CD14-positive monocyte (primary cell): ENCODE data around the gene NCOA5. TPM values are rescaled to one million over a fixed set of nuclear protein-coding genes. Genes with fewer than 3 reads are reported as not detected.
"Not testable (repeated sequence)": the region's sequence is repeated elsewhere in the genome, so short reads cannot be mapped to it uniquely, and the experiment has no call there.

Source experiments
- DNase-seq, 3 donors: peaks; one replicate each; pipeline ENCODE4 v3.0.0-alpha.2; 2011 to 2022
- H2AFZ ChIP-seq: 2 replicates; pipeline ENCODE4 v1.6.0; 2012; ENCODE audit warnings: mild to moderate bottlenecking, low read depth, low read length, inconsistent platforms; ENCODE audit not compliant: insufficient read depth, poor library complexity, severe bottlenecking
- H3K27ac ChIP-seq, 2 donors: 1 replicate in 1 of 2; 2 replicates in 1 of 2; pipeline ENCODE4 v1.5.1; 2012 to 2013; ENCODE audit warnings: low read length in 2 of 2, control low read depth in 1 of 2, inconsistent platforms in 1 of 2, low read depth in 1 of 2, mild to moderate bottlenecking in 1 of 2
- H3K27me3 ChIP-seq, 2 donors: one replicate each; pipeline versions ENCODE4 v1.6.0 to v1.6.1; 2011 to 2013; ENCODE audit warnings: low read length in 2 of 2; ENCODE audit not compliant: control insufficient read depth in 2 of 2, insufficient read depth in 2 of 2
- H3K36me3 ChIP-seq, 2 donors: replicated peaks in 1 of 2; 1 replicate in 1 of 2; 2 replicates in 1 of 2; pipeline versions ENCODE4 v1.5.1 to v1.6.1; 2012 to 2013; ENCODE audit warnings: low read length in 2 of 2, control low read depth in 1 of 2, inconsistent platforms in 1 of 2, mild to moderate bottlenecking in 1 of 2; ENCODE audit not compliant: insufficient read depth in 2 of 2, control insufficient read depth in 1 of 2
- H3K4me1 ChIP-seq, 2 donors: 1 replicate in 1 of 2; 2 replicates in 1 of 2; pipeline versions ENCODE4 v1.5.1 to v1.6.1; 2012 to 2013; ENCODE audit warnings: low read length in 2 of 2, control low read depth in 1 of 2, inconsistent platforms in 1 of 2, mild to moderate bottlenecking in 1 of 2, moderate library complexity in 1 of 2; ENCODE audit not compliant: insufficient read depth in 2 of 2, control insufficient read depth in 1 of 2
- H3K4me2 ChIP-seq: replicated peaks from 2 replicates; pipeline ENCODE3; 2012; ENCODE audit warnings: low read length, moderate library complexity, mild to moderate bottlenecking; ENCODE audit not compliant: poor library complexity, severe bottlenecking; ENCODE audit errors: extremely low read depth
- H3K4me3 ChIP-seq, 3 experiments: fragments of 200-600 bp in 1 of 3; sonication (generic) in 1 of 3; replicated peaks in 1 of 3; 1 replicate in 2 of 3; 2 replicates in 1 of 3; pipeline ENCODE4 v1.5.1; 2011 to 2013; ENCODE audit warnings: low read length in 3 of 3, mild to moderate bottlenecking in 3 of 3, control low read depth in 2 of 3, low read depth in 2 of 3, inconsistent platforms in 1 of 3, moderate library complexity in 1 of 3
- H3K79me2 ChIP-seq: 2 replicates; pipeline ENCODE4 v1.6.0; 2012; ENCODE audit warnings: mild to moderate bottlenecking, control low read depth, inconsistent platforms, low read length, moderate library complexity; ENCODE audit not compliant: insufficient read depth
- H3K9ac ChIP-seq: 2 replicates; pipeline ENCODE4 v1.6.0; 2017; ENCODE audit warnings: low read length, mild to moderate bottlenecking; ENCODE audit not compliant: insufficient read depth, poor library complexity, severe bottlenecking
- H3K9me3 ChIP-seq, 2 donors: replicated peaks in 1 of 2; 1 replicate in 1 of 2; 2 replicates in 1 of 2; pipeline versions ENCODE4 v1.5.1 to v1.6.1; 2012 to 2013; ENCODE audit warnings: low read length in 2 of 2, control low read depth in 1 of 2; ENCODE audit not compliant: control insufficient read depth in 1 of 2, insufficient read depth in 1 of 2
- H4K20me1 ChIP-seq: 2 replicates; pipeline ENCODE4 v1.6.0; 2012; ENCODE audit warnings: mild to moderate bottlenecking, low read length, control low read depth, moderate library complexity; ENCODE audit not compliant: insufficient read depth
- H3K27ac Mint-ChIP-seq, 7 donors: one replicate each; pipeline ENCODE4 v1.8.0; 2020; ENCODE audit warnings: mild to moderate bottlenecking in 7 of 7, mixed read lengths in 7 of 7, moderate library complexity in 6 of 7, inconsistent platforms in 2 of 7
- H3K27me3 Mint-ChIP-seq, 3 donors: one replicate each; pipeline ENCODE4 v1.8.0; 2021 to 2022; ENCODE audit warnings: low read depth in 3 of 3, mild to moderate bottlenecking in 3 of 3, mixed read lengths in 3 of 3, moderate library complexity in 3 of 3, inconsistent platforms in 1 of 3
- H3K36me3 Mint-ChIP-seq, 2 donors: one replicate each; pipeline ENCODE4 v1.8.0; 2020; ENCODE audit warnings: mixed read lengths in 2 of 2, inconsistent platforms in 1 of 2, mild to moderate bottlenecking in 1 of 2
- H3K4me1 Mint-ChIP-seq: one replicate; pipeline ENCODE4 v1.8.0; 2020; ENCODE audit warnings: mild to moderate bottlenecking, mixed read lengths
- H3K4me3 Mint-ChIP-seq, 2 donors: one replicate each; pipeline ENCODE4 v1.8.0; 2020; ENCODE audit warnings: mild to moderate bottlenecking in 2 of 2, mixed read lengths in 2 of 2, moderate library complexity in 1 of 2
- H3K9me3 Mint-ChIP-seq, 7 donors: one replicate each; pipeline ENCODE4 v1.8.0; 2020 to 2022; ENCODE audit warnings: mixed read lengths in 7 of 7, mild to moderate bottlenecking in 6 of 7, moderate library complexity in 6 of 7, inconsistent platforms in 2 of 7
- WGBS: methylation state at CpG from one replicate; pipeline ENCODE4 v1.1.5; 2013; ENCODE audit warnings: missing lambda C conversion rate; ENCODE audit not compliant: insufficient coverage; 5-methylcytosine and 5-hydroxymethylcytosine counted together
- intact Hi-C, 2 donors: fragments of 100-400 bp; cut with micrococcal nuclease; formaldehyde crosslinking; loops; one replicate each; pipeline versions ENCODE4 v1.15.0 to v1.15.1; 2023
- polyA plus RNA-seq, 3 donors: library from polyadenylated mRNA; depleted of rRNA in 1 of 3; unstranded in 2 of 3; stranded (reverse) in 1 of 3; fragments of 300-500 nt in 2 of 3; fragments of >200 nt in 1 of 3; fragmentation: Illumina TruSeq in 2 of 3; gene quantifications; 1 replicate in 2 of 3; 2 replicates in 1 of 3; pipeline ENCODE4 v1.2.3, GENCODE V29; 2012 to 2021
- TF ChIP-seq, protein P1 (sequence below): fragments of 200-600 bp; IDR thresholded peaks from one replicate; pipeline ENCODE4 v1.8.0; 2022; ENCODE audit warnings: antibody characterized with exemption, mild to moderate bottlenecking

NCOA5 gene
- polyA plus RNA-seq, 3 donors = 4.5 to 10.2 (median 6.0) TPM

DNA sequence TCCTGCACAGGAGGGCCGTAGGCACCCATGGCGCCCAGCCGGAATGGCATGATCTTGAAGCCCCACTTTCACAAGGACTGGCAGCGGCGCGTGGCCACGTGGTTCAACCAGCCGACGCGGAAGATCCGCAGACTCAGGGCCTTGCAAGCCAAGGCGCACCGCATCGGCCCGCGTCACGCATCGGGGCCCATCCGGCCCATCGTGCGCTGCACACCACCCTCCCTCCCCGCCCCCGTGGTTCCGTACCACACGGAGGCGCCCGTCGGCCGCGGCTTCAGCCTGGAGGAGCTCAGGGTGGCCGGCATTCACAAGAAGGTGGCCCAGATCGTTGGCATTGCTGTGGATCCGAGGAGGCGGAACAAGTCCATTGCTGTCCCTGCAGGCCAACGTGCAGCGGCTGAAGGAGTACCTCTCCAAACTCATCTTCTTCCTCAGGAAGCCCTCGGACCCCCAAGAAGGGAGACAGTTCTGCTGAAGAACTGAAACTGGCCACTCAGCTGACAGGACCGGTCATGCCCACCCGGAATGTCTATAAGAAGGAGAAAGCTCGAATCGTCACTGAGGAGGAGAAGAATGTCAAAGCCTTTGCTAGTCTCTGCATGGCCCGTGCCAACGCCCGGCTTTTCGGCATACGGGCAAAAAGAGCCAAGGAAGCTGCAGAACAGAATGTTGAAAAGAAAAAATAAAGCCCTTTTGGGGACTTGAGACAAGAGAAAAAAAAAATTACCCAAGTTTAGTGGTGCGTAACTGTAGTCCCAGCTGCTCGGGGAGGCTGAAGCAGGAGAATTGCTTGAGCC is 9.9 kb upstream of the NCOA5 start:
- Histone ChIP-seq H3K4me1 (no peaks in the 10 kb centered on the region), H3K79me2 (no peaks in the 10 kb centered on the region), H3K9me3 (peaks cover 3% of the 10 kb centered on the region in 2 donors), H3K4me3 (no peak overlapping the region), H3K36me3 (no peaks in the 10 kb centered on the region), H3K27me3 (peaks cover 38 to 70% of the 10 kb centered on the region in 2 donors), H2AFZ (no peak overlapping the region), H3K4me2 (no peak overlapping the region), H3K9ac (no peak overlapping the region), H3K27ac (no peak overlapping the region), H4K20me1 (no peaks in the 10 kb centered on the region)
- Mint-ChIP-seq H3K36me3 (no peaks in the 10 kb centered on the region), H3K4me3 (peak overlapping the region in 1 of 2 donors; percentile 80), H3K27me3 (peaks cover 48 to 77% (median 58%) of the 10 kb centered on the region in 3 donors), H3K4me1 (no peaks in the 10 kb centered on the region), H3K9me3 (peaks cover 0 to 12% (median 8%) of the 10 kb centered on the region in 7 donors), H3K27ac (peak overlapping the region in 1 of 7 donors; percentile 58)
- TF ChIP-seq, protein P1, sequence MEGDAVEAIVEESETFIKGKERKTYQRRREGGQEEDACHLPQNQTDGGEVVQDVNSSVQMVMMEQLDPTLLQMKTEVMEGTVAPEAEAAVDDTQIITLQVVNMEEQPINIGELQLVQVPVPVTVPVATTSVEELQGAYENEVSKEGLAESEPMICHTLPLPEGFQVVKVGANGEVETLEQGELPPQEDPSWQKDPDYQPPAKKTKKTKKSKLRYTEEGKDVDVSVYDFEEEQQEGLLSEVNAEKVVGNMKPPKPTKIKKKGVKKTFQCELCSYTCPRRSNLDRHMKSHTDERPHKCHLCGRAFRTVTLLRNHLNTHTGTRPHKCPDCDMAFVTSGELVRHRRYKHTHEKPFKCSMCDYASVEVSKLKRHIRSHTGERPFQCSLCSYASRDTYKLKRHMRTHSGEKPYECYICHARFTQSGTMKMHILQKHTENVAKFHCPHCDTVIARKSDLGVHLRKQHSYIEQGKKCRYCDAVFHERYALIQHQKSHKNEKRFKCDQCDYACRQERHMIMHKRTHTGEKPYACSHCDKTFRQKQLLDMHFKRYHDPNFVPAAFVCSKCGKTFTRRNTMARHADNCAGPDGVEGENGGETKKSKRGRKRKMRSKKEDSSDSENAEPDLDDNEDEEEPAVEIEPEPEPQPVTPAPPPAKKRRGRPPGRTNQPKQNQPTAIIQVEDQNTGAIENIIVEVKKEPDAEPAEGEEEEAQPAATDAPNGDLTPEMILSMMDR = no peak
- 42% methylated on average over 34 of the region's 48 CpGs for WGBS
- intact Hi-C loops = loop anchor here in 1 of 2 donors (10.0 kb wide), 1 partner anchor 305 kb away; the partner anchor contains the start of genes DNTTIP1 and WFDC3
- DNase-seq = no peak

DNA sequence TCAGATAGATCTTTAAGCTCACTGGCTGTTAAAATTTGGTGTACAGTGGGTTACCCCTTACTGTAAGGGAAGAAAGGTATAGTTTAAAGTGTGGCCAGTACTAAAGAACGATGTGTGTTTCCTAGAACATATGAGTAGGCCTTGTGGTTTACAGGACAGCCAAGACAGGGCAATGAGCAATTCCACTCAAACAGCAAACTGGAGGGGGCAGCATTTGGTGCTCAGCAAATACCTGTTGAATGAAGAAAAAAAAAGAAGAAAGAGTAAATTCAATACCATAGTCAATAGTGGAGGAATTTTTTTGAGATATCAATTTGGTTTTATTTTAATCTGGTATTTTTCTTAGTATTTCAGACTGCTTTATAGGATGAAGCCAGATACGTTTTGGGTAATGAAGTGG is 3.8 kb upstream of the NCOA5 start:
- intact Hi-C loops = loop anchor here in 1 of 2 donors (10.0 kb wide), 1 partner anchor 299 kb away; the partner anchor contains the start of genes DNTTIP1 and WFDC3
- peaks cover 0 to 8% (median 1%) of the 10 kb centered on the region in 7 donors for H3K9me3 Mint-ChIP-seq
- Histone ChIP-seq H3K36me3 (no peaks in the 10 kb centered on the region), H3K27ac (no peak overlapping the region), H3K9me3 (peaks cover 0 to 3% of the 10 kb centered on the region in 2 donors), H3K9ac (no peak overlapping the region), H3K79me2 (peaks cover 8% of the 10 kb centered on the region), H3K4me1 (peaks cover 9 to 18% of the 10 kb centered on the region in 2 donors), H3K4me2 (no peak overlapping the region), H4K20me1 (peaks cover 8% of the 10 kb centered on the region), H3K4me3 (no peak overlapping the region), H3K27me3 (peaks cover 5 to 20% of the 10 kb centered on the region in 2 donors), H2AFZ (no peak overlapping the region)
- no peak overlapping the region for H3K4me3 Mint-ChIP-seq
- no peaks in the 10 kb centered on the region for H3K36me3 Mint-ChIP-seq
- no peak for DNase-seq
- H3K27me3 Mint-ChIP-seq = peaks cover 12 to 27% (median 15%) of the 10 kb centered on the region in 3 donors
- WGBS = 82% methylated on average over 2 of the region's 2 CpGs
- TF ChIP-seq, protein P1 = no peak
- no peak overlapping the region for H3K27ac Mint-ChIP-seq
- H3K4me1 Mint-ChIP-seq = peaks cover 10% of the 10 kb centered on the region

DNA sequence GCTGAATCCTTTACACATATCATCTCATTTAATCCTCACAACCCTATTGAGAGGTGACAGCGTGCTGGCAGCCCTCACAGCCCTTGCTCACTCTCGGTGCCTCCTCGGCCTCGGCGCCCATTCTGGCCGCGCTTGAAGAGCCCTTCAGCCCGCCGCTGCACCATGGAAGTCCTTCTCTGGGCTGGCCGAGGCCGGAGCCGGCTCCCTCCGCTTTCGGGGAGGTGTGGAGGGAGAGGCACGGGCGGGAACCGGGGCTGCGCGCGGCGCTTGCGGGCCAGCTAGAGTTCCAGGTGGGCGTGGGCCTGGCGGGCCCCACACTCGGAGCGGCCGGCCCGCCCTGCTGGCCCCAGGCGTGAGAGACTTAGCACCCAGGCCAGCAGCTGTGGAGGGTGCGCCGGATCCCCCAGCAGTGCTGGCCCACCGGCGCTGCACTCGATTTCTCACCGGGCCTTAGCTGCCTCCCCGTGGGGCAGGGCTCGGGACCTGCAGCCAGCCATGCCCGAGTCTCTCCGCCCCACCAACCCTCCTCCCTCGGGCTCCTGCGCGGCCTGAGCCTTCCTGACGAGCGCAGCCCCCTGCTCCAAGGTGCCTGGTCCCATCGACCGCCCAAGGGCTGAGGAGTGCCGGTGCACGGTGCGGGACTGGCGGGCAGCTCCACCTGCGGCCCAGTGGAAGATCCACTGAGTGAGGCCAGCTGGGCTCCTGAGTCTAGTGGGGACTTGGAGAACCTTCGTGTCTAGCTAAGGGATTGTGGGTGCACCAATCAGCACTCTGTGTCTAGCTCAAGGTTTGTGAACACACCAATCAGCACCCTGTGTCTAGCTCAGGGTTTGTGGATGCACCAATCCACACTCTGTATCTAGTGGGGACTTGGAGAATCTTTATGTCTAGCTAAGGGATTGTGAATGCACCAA is 2.1 kb upstream of the NCOA5 start:
- not testable (repeated sequence) for H3K9ac ChIP-seq, H3K9me3 Mint-ChIP-seq, H3K4me3 ChIP-seq, H3K36me3 ChIP-seq, H3K36me3 Mint-ChIP-seq, H3K27ac Mint-ChIP-seq, H3K27ac ChIP-seq, H3K4me2 ChIP-seq, H3K27me3 ChIP-seq, H3K9me3 ChIP-seq, DNase-seq, H3K4me3 Mint-ChIP-seq, H2AFZ ChIP-seq
- Histone ChIP-seq H4K20me1 (peaks cover 25% of the 10 kb centered on the region), H3K79me2 (peaks cover 25% of the 10 kb centered on the region), H3K4me1 (peaks cover 16 to 32% of the 10 kb centered on the region in 2 donors)
- intact Hi-C loops = loop anchor here in 1 of 2 donors (10.0 kb wide), 1 partner anchor 297 kb away; the partner anchor contains the start of genes DNTTIP1 and WFDC3
- peaks cover 23% of the 10 kb centered on the region for H3K4me1 Mint-ChIP-seq
- H3K27me3 Mint-ChIP-seq = peaks cover 2 to 13% (median 6%) of the 10 kb centered on the region in 3 donors
- 97% methylated on average over 35 of the region's 52 CpGs for WGBS
